Purkinje cell (primary cell): ENCODE data around the gene CASP9. TPM values are rescaled to one million over a fixed set of nuclear protein-coding genes. Genes with fewer than 3 reads are reported as not detected.

Experiments
- polyA plus RNA-seq: library from polyadenylated mRNA; unstranded; fragments of >200 nt; fragmentation: Nextera tagmentation; gene quantifications from 2 replicates; pipeline ENCODE4 v1.2.1, GENCODE V29; 2014

The CASP9 gene
- 2.1 and 2.5 TPM in 2 replicates for polyA plus RNA-seq

DNA sequence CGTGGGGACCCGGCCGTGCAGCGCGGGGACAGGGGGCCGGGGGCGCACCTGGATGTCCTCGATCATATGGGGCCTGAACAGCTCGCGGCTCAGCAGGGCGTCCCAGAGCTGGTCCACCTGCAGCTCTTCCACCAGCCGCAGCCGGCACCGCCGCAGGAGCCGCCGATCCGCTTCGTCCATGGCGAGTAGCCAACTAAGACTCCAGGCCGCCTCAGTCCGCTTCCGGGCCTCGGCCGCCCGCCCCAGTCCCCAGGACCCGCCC, at the start of gene CASP9:
Gene CASP9 (minus strand): TSS at position 195 of the 262 bp plus-strand sequence. CDS start 15 bp downstream, at position 180.

DNA sequence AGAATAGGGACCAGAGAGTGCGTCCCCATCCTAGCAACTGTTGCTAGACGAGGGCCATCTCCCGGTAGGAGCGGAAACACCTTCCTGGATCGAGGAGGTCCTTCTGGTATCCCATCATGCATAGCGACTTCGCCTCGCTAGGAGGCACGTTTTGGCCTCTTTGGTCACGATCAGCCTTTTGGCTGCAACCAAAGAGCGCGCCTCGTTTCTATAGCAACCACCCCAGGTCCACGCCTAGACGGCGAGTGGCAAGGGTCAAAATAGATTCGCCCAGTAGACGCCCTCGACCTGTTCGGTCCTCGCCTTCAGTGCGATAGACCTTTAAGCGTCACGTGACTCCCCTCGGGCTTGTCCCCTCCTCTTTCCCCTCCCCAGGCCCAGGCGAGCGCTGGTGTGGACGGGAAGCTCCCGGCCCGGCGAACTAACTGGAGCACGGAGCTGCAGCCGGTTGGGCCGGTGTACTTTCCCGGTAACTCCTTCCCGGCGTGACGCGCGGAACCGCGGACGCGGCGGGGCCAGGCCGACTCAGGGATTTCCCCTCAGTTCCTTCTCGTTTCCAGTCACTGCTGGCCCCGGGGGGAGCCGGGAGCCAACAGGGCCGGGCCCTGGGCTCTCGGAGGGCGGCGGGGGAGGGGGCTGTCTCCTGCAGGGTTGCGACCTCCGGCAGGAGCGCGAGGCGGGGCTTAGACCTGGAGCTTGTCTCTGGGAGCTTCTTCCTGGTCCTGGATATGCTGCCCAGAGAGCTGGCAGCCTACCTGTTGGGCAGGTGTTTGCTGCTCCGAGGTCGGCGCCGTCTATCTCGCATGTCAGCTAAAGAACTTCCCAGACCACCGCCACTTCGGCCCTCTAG, 2.7 kb upstream of the CASP9 start, which contains the start of gene DNAJC16:
Gene DNAJC16 (plus strand): TSS at position 359 of the 850 bp plus-strand sequence. CDS start 2,258 bp downstream, outside the sequence.

DNA sequence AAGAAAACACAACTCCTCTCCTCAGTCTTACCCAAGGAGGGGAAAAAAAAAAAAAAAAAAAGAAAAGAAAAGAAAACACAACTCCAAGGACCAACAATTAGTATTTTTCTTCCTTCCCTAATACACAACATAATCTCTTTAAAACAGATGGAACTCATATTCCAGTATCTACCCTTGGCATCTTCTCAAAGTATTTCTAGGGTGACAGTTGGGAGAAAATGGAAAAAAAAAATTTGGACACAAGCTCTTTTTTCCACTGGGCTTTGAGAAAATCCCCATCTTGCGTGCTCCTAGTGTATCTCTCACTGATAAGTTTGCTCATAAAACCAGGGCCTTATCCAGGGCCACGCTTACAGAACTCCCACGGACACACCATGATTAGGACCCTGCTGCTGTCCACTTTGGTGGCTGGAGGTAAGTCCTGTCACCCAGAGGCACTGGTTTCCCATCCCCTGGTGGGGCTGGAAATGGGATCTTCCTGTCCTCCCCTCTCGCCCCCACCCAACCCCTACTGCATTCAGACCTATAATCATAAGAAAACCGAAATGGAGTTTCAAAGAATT, 48.2 kb downstream of the CASP9 start, which contains the start of gene CELA2B:
Gene CELA2B (plus strand): TSS at position 353 of the 563 bp plus-strand sequence. CDS start 22 bp downstream, at position 375.

DNA sequence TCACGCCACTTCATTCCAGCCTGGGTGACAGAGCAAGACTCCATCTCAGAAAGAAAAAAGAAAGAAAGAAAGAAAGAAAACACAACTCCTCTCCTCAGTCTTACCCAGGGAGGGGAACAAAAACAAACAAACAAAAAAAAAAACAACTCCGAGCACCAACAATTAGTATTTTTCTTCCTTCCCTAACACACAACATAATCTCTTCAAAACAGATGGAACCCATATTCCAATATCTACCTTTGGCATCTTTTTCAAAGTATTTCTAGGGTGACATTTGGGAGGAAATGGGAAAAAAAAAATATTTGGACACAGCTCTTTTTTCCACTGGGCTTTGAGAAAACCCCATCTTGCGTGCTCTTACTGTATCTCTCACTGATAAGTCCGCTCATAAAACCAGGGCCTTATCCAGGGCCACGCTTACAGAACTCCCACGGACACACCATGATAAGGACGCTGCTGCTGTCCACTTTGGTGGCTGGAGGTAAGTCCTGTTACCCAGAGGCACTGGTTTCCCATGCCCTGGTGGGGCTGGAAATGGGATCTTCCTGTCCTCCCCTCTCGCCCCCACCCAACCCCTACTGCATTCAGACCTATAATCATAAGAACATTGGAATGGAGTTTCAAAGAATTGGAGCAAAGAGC, 67.6 kb downstream of the CASP9 start, which contains the start of gene CELA2A:
Gene CELA2A (plus strand): TSS at position 420 of the 642 bp plus-strand sequence. CDS start 22 bp downstream, at position 442.

Other genes starting within 250 kb of the CASP9 start
- gene EFHD2, start 114.3 kb downstream of the CASP9 start, polyA plus RNA-seq, result 2.5 and 7.2 TPM in 2 replicates
- not detected in 2 replicates for gene CTRC, start 85.8 kb downstream of the CASP9 start, polyA plus RNA-seq
- gene CELA2A, start 67.5 kb downstream of the CASP9 start, polyA plus RNA-seq, result not detected in 2 replicates
- not detected in 2 replicates for gene CELA2B, start 48.1 kb downstream of the CASP9 start, polyA plus RNA-seq
- 22.4 and 60.2 TPM in 2 replicates for gene DNAJC16, start 2.6 kb upstream of the CASP9 start, polyA plus RNA-seq
- 0.97 TPM in 1 of 2 replicates, not detected in the other for gene AGMAT, start 60.8 kb upstream of the CASP9 start, polyA plus RNA-seq
- 2.0 and 3.1 TPM in 2 replicates for gene DDI2, start 93.2 kb upstream of the CASP9 start, polyA plus RNA-seq
- 0.75 and 3.6 TPM in 2 replicates for gene PLEKHM2, start 160.1 kb upstream of the CASP9 start, polyA plus RNA-seq
- 0.11 and 0.15 TPM in 2 replicates for gene SLC25A34, start 212.0 kb upstream of the CASP9 start, polyA plus RNA-seq
- not detected in 2 replicates for gene TMEM82, start 218.3 kb upstream of the CASP9 start, polyA plus RNA-seq
- 0.07 TPM in 1 of 2 replicates, not detected in the other for gene FBLIM1, start 234.6 kb upstream of the CASP9 start, polyA plus RNA-seq